H1 (cell line): Measurements from ENCODE around the gene STX8. TPM values are rescaled to one million over a fixed set of nuclear protein-coding genes. Genes with fewer than 3 reads are reported as not detected.

Experiments
- CHD2 ChIP-seq: IDR thresholded peaks from 2 replicates; pipeline ENCODE4 v1.6.1; 2012; ENCODE audit warnings: low read length, improper control_type of control experiment
- SIX5 ChIP-seq: IDR thresholded peaks from 2 replicates; pipeline ENCODE4 v1.6.1; 2011; ENCODE audit warnings: mild to moderate bottlenecking, low read depth, low read length
- polyA plus RNA-seq, 7 experiments: library from polyadenylated mRNA; depleted of rRNA in 3 of 7; stranded (reverse) in 5 of 7; unstranded in 2 of 7; fragments of >200 nt in 5 of 7; fragments of 200-250 nt in 2 of 7; gene quantifications; 1 replicate in 5 of 7; 2 replicates in 1 of 7; 4 replicates in 1 of 7; pipeline versions ENCODE4 v1.2.1 to v1.2.3, GENCODE V29; 2011 to 2013; ENCODE audit warnings: missing spikeins in 2 of 7, mixed read lengths in 2 of 7
- total RNA-seq: library from RNA; stranded (reverse); fragmentation: NEBNext Ultra II Directional; extraction: Animal tissue kit (Norgen Biotek cat#: 25700); gene quantifications from 2 replicates; pipeline ENCODE4 v1.2.1, GENCODE V29; 2021
- TF ChIP-seq, protein P1 (sequence below): fragments of 300-600 bp; sonication (generic); IDR thresholded peaks from 2 replicates; pipeline ENCODE4 v1.7.1; 2012; ENCODE audit warnings: low read length, moderate library complexity, mild to moderate bottlenecking, inconsistent platforms; ENCODE audit not compliant: insufficient replicate concordance
- TF ChIP-seq, protein P2 (sequence below): IDR thresholded peaks from 2 replicates; pipeline ENCODE4 v1.6.1; 2012; ENCODE audit warnings: low read length, inconsistent platforms

Gene STX8
- total and polyA plus RNA-seq, 2 of the 8 experiments (the other 6 are each of a cell fraction or from before 2014, with no cell fraction given), result 22.8 to 42.5 TPM

DNA sequence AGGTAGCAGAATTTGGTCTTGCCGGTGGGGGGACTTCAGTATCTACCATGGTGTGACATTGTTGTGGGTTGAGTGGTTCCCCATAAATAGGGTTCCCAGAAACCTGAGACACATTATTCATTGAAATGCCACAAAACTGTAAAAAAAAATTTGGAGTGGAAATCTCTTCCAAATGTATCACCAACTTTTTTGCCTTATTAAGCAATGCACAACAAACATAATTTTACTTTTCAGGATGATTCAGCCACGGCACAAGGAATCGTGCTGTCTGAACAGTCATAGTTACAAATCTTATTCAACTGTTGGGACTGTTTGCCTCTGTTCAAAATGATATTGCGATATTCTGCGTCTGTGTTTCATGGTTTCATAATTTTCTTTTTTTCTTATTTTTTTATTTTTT is 373.1 kb downstream of the STX8 start (continued):
- TF ChIP-seq, protein P1, sequence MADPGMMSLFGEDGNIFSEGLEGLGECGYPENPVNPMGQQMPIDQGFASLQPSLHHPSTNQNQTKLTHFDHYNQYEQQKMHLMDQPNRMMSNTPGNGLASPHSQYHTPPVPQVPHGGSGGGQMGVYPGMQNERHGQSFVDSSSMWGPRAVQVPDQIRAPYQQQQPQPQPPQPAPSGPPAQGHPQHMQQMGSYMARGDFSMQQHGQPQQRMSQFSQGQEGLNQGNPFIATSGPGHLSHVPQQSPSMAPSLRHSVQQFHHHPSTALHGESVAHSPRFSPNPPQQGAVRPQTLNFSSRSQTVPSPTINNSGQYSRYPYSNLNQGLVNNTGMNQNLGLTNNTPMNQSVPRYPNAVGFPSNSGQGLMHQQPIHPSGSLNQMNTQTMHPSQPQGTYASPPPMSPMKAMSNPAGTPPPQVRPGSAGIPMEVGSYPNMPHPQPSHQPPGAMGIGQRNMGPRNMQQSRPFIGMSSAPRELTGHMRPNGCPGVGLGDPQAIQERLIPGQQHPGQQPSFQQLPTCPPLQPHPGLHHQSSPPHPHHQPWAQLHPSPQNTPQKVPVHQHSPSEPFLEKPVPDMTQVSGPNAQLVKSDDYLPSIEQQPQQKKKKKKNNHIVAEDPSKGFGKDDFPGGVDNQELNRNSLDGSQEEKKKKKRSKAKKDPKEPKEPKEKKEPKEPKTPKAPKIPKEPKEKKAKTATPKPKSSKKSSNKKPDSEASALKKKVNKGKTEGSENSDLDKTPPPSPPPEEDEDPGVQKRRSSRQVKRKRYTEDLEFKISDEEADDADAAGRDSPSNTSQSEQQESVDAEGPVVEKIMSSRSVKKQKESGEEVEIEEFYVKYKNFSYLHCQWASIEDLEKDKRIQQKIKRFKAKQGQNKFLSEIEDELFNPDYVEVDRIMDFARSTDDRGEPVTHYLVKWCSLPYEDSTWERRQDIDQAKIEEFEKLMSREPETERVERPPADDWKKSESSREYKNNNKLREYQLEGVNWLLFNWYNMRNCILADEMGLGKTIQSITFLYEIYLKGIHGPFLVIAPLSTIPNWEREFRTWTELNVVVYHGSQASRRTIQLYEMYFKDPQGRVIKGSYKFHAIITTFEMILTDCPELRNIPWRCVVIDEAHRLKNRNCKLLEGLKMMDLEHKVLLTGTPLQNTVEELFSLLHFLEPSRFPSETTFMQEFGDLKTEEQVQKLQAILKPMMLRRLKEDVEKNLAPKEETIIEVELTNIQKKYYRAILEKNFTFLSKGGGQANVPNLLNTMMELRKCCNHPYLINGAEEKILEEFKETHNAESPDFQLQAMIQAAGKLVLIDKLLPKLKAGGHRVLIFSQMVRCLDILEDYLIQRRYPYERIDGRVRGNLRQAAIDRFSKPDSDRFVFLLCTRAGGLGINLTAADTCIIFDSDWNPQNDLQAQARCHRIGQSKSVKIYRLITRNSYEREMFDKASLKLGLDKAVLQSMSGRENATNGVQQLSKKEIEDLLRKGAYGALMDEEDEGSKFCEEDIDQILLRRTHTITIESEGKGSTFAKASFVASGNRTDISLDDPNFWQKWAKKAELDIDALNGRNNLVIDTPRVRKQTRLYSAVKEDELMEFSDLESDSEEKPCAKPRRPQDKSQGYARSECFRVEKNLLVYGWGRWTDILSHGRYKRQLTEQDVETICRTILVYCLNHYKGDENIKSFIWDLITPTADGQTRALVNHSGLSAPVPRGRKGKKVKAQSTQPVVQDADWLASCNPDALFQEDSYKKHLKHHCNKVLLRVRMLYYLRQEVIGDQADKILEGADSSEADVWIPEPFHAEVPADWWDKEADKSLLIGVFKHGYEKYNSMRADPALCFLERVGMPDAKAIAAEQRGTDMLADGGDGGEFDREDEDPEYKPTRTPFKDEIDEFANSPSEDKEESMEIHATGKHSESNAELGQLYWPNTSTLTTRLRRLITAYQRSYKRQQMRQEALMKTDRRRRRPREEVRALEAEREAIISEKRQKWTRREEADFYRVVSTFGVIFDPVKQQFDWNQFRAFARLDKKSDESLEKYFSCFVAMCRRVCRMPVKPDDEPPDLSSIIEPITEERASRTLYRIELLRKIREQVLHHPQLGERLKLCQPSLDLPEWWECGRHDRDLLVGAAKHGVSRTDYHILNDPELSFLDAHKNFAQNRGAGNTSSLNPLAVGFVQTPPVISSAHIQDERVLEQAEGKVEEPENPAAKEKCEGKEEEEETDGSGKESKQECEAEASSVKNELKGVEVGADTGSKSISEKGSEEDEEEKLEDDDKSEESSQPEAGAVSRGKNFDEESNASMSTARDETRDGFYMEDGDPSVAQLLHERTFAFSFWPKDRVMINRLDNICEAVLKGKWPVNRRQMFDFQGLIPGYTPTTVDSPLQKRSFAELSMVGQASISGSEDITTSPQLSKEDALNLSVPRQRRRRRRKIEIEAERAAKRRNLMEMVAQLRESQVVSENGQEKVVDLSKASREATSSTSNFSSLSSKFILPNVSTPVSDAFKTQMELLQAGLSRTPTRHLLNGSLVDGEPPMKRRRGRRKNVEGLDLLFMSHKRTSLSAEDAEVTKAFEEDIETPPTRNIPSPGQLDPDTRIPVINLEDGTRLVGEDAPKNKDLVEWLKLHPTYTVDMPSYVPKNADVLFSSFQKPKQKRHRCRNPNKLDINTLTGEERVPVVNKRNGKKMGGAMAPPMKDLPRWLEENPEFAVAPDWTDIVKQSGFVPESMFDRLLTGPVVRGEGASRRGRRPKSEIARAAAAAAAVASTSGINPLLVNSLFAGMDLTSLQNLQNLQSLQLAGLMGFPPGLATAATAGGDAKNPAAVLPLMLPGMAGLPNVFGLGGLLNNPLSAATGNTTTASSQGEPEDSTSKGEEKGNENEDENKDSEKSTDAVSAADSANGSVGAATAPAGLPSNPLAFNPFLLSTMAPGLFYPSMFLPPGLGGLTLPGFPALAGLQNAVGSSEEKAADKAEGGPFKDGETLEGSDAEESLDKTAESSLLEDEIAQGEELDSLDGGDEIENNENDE, result no peak
- TF ChIP-seq CHD2 (no peak), SIX5 (no peak)
- TF ChIP-seq, protein P2, sequence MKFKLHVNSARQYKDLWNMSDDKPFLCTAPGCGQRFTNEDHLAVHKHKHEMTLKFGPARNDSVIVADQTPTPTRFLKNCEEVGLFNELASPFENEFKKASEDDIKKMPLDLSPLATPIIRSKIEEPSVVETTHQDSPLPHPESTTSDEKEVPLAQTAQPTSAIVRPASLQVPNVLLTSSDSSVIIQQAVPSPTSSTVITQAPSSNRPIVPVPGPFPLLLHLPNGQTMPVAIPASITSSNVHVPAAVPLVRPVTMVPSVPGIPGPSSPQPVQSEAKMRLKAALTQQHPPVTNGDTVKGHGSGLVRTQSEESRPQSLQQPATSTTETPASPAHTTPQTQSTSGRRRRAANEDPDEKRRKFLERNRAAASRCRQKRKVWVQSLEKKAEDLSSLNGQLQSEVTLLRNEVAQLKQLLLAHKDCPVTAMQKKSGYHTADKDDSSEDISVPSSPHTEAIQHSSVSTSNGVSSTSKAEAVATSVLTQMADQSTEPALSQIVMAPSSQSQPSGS, result no peak
- TF ChIP-seq, all 59 proteins: peak for 0
